ENCODE measurements around the gene LRRC56.

- TF ChIP-seq, protein P1, sequence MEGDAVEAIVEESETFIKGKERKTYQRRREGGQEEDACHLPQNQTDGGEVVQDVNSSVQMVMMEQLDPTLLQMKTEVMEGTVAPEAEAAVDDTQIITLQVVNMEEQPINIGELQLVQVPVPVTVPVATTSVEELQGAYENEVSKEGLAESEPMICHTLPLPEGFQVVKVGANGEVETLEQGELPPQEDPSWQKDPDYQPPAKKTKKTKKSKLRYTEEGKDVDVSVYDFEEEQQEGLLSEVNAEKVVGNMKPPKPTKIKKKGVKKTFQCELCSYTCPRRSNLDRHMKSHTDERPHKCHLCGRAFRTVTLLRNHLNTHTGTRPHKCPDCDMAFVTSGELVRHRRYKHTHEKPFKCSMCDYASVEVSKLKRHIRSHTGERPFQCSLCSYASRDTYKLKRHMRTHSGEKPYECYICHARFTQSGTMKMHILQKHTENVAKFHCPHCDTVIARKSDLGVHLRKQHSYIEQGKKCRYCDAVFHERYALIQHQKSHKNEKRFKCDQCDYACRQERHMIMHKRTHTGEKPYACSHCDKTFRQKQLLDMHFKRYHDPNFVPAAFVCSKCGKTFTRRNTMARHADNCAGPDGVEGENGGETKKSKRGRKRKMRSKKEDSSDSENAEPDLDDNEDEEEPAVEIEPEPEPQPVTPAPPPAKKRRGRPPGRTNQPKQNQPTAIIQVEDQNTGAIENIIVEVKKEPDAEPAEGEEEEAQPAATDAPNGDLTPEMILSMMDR (IDR thresholded peaks at IDR 0.05): no peak
- no peak for TF ChIP-seq EP300 (IDR thresholded peaks at IDR 0.05)
- TF ChIP-seq POLR2AphosphoS5 (IDR thresholded peaks at IDR 0.05): no peak
Measured at GRCh38 chr11:514606-515005, 22.7 kb upstream of the LRRC56 start.

Data from gastroesophageal sphincter (tissue), 3 donors.